Ovary (tissue), 9 donors: ENCODE data around the gene CCT5. TPM values are rescaled to one million over a fixed set of nuclear protein-coding genes. Genes with fewer than 3 reads are reported as not detected.
"Not testable (repeated sequence)": the region's sequence is repeated elsewhere in the genome, so short reads cannot be mapped to it uniquely, and the experiment has no call there.

ENCODE experiments used
- DNase-seq, 5 donors: peaks; one replicate each; pipeline ENCODE4 v3.0.0-alpha.2; 2019 to 2020
- H3K27ac ChIP-seq, 2 donors: fragments of 200-600 bp; one replicate each; pipeline versions ENCODE4 v1.5.1 to v1.8.0; 2019 to 2022
- H3K27me3 ChIP-seq: fragments of 200-600 bp; one replicate; pipeline ENCODE4 v1.8.0; 2022
- H3K36me3 ChIP-seq: fragments of 200-600 bp; sonication (generic); one replicate; pipeline ENCODE4 v1.5.1; 2019
- H3K4me1 ChIP-seq: one replicate; pipeline ENCODE4 v1.8.1; 2013; ENCODE audit warnings: mild to moderate bottlenecking, moderate library complexity; ENCODE audit not compliant: insufficient read depth
- H3K4me3 ChIP-seq: fragments of 200-600 bp; sonication (generic); one replicate; pipeline ENCODE4 v1.5.1; 2017
- H3K9me3 ChIP-seq, 2 donors: fragments of 200-600 bp in 1 of 2; sonication (generic) in 1 of 2; one replicate each; pipeline versions ENCODE4 v1.5.1 to v1.8.1; 2013 to 2019; ENCODE audit warnings: mild to moderate bottlenecking in 1 of 2, moderate library complexity in 1 of 2
- EP300 ChIP-seq: sonication (generic); formaldehyde crosslinking; IDR thresholded peaks from one replicate; pipeline ENCODE4 v1.6.1; 2017; ENCODE audit warnings: antibody characterized with exemption
- POLR2A ChIP-seq: fragments of 450-650 bp; IDR thresholded peaks from one replicate; pipeline ENCODE4 v1.6.1; 2017; ENCODE audit warnings: antibody characterized with exemption, mild to moderate bottlenecking, moderate library complexity
- WGBS, 3 donors: extraction: QIAGEN DNeasy Blood & Tissue Kit in 1 of 3; methylation state at CpG; one replicate each; pipeline versions ENCODE4 v1.1.5 to v1.1.7; 2013 to 2017; 5-methylcytosine and 5-hydroxymethylcytosine counted together
- intact Hi-C, 4 donors: fragments of 100-400 bp; cut with DNase I; formaldehyde crosslinking; loops; one replicate each; pipeline versions ENCODE4 v1.11.0 to v1.15.1; 2022 to 2023
- polyA plus RNA-seq, 2 donors: library from polyadenylated mRNA; stranded (reverse); fragments of 200-250 nt in 1 of 2; fragments of 350-450 nt in 1 of 2; fragmentation: Illumina TruSeq in 1 of 2; extraction: RNeasy Lipid Tissue Mini Kit (QIAGEN cat#74804) in 1 of 2; gene quantifications; one replicate each; pipeline ENCODE4 v1.2.3, GENCODE V29; 2013 to 2014
- total RNA-seq, 7 donors: library from RNA; depleted of rRNA in 2 of 7; stranded (reverse); fragments of >200 nt in 2 of 7; fragmentation: NEBNext Ultra II Directional in 3 of 7; extraction: Animal tissue kit (Norgen Biotek cat#: 25700) in 3 of 7; gene quantifications; one replicate each; pipeline versions ENCODE4 v1.1.0 to v1.2.4, GENCODE V29; 2016 to 2023
- TF ChIP-seq, protein P1 (sequence below), 3 donors: fragments of 450-650 bp in 2 of 3; fragments of 200-600 bp in 1 of 3; IDR thresholded peaks; one replicate each; pipeline versions ENCODE4 v1.5.1 to v1.8.0; 2016 to 2022; ENCODE audit warnings: antibody characterized with exemption in 3 of 3, mild to moderate bottlenecking in 1 of 3
- donor health status: DM: no; HTN: no; CAD: no; lungs with moderate emphysema.
- donor health status: DM: no; HTN: no; CAD: no.
- donor health status: Bipolar disorder and iron deficiency.
- donor health status: DM: yes; HTN: yes; CAD: no.
- donor health status: DM: no; HTN: no; CAD: no.
- donor health status: DM: yes; HTN: yes; CAD: no.

CCT5 gene
- total and polyA plus RNA-seq, 9 donors, result 69.1 to 250 (median 101) TPM

DNA sequence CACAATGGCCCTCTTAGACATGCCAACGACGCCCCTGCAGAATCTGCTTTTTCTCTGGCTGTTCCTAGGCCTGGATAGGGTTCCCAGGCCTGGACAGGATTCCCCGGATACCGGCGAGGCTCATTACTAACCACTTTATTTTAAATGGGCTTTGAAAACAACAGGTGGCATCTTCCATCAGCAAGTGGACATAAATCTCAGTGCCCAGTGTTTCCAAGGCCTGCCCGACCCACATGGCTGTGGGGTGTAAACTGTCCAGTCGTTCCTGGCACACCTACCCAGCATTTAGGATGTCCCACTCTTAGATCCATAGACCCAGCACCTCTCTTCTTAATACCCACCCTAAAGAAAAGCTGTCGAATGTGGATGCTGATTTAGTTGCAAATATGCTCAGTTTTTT, 56.7 kb downstream of the CCT5 start:
- WGBS, 3 donors, result 17 to 22% (median 20%) methylated on average over 8 of the region's 8 CpGs
- DNase-seq, result no peak
- H3K36me3 ChIP-seq, result no peaks in the 10 kb centered on the region
- peak overlapping the region in 1 of 2 donors; percentile 78 for H3K27ac ChIP-seq
- no peaks in the 10 kb centered on the region for H3K9me3 ChIP-seq
- intact Hi-C loops, result no loop called here
- no peak for TF ChIP-seq POLR2A
- TF ChIP-seq, protein P1, sequence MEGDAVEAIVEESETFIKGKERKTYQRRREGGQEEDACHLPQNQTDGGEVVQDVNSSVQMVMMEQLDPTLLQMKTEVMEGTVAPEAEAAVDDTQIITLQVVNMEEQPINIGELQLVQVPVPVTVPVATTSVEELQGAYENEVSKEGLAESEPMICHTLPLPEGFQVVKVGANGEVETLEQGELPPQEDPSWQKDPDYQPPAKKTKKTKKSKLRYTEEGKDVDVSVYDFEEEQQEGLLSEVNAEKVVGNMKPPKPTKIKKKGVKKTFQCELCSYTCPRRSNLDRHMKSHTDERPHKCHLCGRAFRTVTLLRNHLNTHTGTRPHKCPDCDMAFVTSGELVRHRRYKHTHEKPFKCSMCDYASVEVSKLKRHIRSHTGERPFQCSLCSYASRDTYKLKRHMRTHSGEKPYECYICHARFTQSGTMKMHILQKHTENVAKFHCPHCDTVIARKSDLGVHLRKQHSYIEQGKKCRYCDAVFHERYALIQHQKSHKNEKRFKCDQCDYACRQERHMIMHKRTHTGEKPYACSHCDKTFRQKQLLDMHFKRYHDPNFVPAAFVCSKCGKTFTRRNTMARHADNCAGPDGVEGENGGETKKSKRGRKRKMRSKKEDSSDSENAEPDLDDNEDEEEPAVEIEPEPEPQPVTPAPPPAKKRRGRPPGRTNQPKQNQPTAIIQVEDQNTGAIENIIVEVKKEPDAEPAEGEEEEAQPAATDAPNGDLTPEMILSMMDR (IDR thresholded peaks at IDR 0.05), result no peak
- TF ChIP-seq EP300, result no peak
- peak overlapping the region; percentile 61 for H3K4me3 ChIP-seq
- peaks cover 12% of the 10 kb centered on the region for H3K4me1 ChIP-seq
- H3K27me3 ChIP-seq, result no peaks in the 10 kb centered on the region

DNA sequence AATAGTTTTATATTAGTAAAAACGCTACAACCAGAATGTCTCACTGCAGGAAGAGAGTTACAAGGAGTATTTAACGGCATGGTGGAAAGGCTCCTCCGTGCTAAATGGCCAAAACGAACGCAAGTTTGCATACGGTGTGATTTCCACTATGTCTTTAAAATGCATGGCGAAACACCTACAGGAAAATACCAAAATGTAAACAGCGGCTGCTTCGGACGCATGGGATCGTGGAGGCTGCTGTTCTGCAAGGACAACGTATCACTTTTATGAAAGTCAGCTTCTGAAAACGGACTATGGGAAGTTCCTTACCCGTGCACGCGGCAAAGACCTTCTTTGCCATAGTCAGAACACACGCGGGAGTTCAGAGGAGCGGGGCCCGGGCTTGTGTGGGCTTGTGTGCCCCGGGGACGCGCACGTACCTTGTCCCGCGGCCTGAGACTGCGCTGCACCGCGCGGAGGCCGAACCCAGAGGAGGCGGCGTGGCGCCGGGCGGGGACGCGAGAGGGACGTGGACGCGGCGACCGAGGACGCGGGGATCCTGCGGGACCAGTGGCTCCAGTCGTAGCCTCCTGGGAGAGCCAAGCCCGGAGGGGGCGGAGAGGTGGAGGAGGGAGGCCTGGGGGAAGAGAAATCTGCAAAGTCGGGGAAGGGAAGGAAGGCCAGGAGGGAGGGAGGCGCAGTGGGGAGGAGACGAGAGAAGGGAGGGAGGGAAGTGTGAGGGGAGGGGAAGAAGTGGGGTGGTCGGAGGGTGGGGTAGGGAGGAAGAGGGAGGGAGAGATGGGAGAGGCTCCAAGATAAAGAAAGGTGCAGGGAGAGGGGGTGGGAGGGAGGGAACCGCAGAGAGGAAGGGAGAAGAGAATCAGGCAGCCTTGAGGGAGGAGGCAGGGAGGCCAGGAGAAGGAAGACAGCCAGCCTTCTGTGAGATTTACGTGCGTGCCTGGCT, 57.4 kb downstream of the CCT5 start, which contains the start of gene CMBL:
CMBL (minus strand) TSS at position 697 of the 943 bp plus-strand sequence. CDS start 17,140 bp downstream, outside the sequence.
- intact Hi-C loops, result no loop called here
- peak; percentile 41 to 67 (median 63) for DNase-seq
- H3K4me3 ChIP-seq, result peak within 1 kb of the TSS; percentile 61
- TF ChIP-seq POLR2A (no peak), EP300 (no peak)
- TF ChIP-seq, protein P1 (IDR thresholded peaks at IDR 0.05), result no peak
- no peaks in the 10 kb centered on the region for H3K36me3 ChIP-seq
- no peaks in the 10 kb centered on the region for H3K27me3 ChIP-seq
- WGBS, 3 donors, result 1% methylated on average over 54 to 56 of the region's 56 CpGs
- H3K4me1 ChIP-seq, result peaks cover 12% of the 10 kb centered on the region
- peak within 1 kb of the TSS; percentile 77 to 78 for H3K27ac ChIP-seq
- H3K9me3 ChIP-seq, result no peaks in the 10 kb centered on the region

DNA sequence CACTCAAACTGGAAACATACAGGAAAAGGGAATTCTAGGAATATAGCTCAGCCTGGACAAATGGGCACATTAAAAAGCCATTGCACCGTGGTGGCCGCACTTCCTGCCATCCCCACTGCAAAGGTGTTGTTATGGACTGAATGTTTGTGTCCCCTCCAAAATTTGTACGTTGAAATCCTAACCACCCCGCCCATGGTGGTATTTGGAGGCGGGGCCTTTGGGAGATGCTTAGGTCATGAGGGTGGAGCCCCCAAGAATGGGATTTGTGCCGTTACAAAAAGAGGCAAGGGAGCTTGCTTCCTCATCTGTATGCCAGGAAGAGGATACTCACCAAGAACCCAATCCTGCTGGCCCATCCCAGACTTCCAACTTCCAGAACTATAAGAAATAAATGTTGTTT, 58.8 kb downstream of the CCT5 start:
- WGBS, 3 donors, result 72 to 83% (median 83%) methylated on average over 6 of the region's 6 CpGs
- no peak overlapping the region for H3K27ac ChIP-seq

DNA sequence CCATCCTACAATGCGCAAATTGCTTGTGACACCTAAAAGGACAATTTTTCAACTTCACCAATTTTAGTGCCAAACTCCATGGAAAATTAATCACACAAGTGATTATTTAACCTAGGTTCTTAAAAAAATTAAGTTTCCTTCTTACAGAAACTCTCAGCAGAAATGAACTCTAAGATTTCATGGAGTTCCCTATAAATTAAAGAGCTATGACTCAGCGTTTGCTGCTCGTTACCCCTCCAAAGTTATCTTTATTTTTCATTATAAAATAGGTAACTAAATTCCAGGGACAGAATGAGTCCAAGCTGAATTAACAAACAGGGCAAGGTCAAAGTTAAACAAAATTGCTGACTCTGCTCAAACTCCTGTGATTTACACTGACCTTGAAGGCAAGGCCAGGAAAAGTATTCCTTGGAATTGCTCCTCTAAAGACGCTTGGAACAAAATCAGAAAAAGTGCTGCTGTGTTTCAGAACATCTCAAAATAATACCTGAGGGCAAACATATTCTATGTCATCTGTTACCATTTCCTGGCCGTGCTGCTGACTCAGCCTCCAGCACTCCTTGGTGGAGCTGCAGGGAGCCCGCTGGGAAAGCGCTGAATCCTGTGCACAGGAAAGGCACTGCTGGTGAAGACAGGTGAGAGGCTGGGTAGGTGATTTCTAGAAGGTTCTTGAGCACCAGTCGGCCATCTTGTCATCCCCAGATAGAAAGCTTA, 60.1 kb downstream of the CCT5 start:
- 11 to 20% (median 16%) methylated on average over 8 of the region's 8 CpGs for WGBS, 3 donors
- Histone ChIP-seq H3K36me3 (no peaks in the 10 kb centered on the region), H3K4me3 (no peak overlapping the region), H3K4me1 (peaks cover 12% of the 10 kb centered on the region), H3K9me3 (no peaks in the 10 kb centered on the region), H3K27me3 (no peaks in the 10 kb centered on the region), H3K27ac (peak overlapping the region in 1 of 2 donors; percentile 34)
- intact Hi-C loops, result no loop called here
- TF ChIP-seq POLR2A (no peak), EP300 (no peak)
- TF ChIP-seq, protein P1 (IDR thresholded peaks at IDR 0.05), result no peak
- DNase-seq, result peak in 4 of 5 donors; percentile 37 to 62 (median 54)

More for the DNA sequence above, 58.8 kb downstream of the CCT5 start:
- no peaks in the 10 kb centered on the region for H3K9me3 ChIP-seq
- TF ChIP-seq EP300 (no peak), POLR2A (no peak)
- TF ChIP-seq, protein P1 (IDR thresholded peaks at IDR 0.05), result no peak
- intact Hi-C loops, result no loop called here
- H3K36me3 ChIP-seq, result no peaks in the 10 kb centered on the region
- H3K27me3 ChIP-seq, result no peaks in the 10 kb centered on the region
- H3K4me3 ChIP-seq, result no peak overlapping the region
- peaks cover 12% of the 10 kb centered on the region for H3K4me1 ChIP-seq
- DNase-seq, result no peak

DNA sequence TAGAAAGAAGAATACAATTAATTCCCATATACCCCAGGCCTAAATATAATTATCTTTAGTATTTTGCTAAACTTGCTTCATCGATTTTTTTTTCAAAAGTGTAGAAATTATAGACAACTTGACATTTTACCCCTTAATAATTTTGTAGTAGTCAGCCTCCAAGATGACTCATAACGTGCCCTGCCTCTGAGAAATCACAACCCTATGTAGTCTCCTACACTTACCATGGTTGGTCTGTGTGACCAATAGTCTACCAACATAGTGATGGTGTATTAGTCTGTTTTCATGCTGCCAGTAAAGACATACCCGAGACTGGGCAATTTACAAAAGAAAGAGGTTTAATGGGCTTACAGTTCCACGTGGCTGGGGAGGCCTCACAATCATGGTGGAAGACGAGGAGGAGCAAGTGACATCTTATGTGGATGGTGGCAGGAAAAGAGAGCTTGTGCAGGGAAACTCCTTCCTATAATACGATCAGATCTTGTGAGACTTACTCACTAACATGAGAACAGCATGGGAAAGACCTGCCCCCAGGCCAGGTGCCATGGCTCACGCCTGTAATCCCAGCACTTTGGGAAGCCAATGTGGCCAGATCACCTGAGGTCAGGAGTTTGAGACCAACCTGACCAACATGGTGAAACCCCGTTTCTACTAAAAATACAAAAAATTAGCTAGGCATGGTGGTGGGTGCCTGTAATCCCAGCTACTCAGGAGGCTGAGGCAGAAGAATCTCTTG, 60.9 kb downstream of the CCT5 start:
- H3K4me3 ChIP-seq, H3K9me3 ChIP-seq, H3K36me3 ChIP-seq, DNase-seq, intact Hi-C loops, H3K27me3 ChIP-seq: not testable (repeated sequence)
- WGBS, 3 donors, result 58 to 80% (median 73%) methylated on average over 8 of the region's 8 CpGs
- peaks cover 11% of the 10 kb centered on the region for H3K4me1 ChIP-seq
- peak overlapping the region in 1 of 2 donors; percentile 34 for H3K27ac ChIP-seq
